Measurements from ENCODE around the gene ITPRIPL2.

- TF ChIP-seq CTCF (IDR thresholded peaks at IDR 0.05) (no peak), POLR2A (IDR thresholded peaks at IDR 0.05) (no peak)
These were observed 51.3 kb downstream of the ITPRIPL2 start for GRCh38 chr16:19165101-19165500.
